Chondrocyte (in vitro differentiated cells): Measurements from ENCODE around the gene RBMX. TPM values are rescaled to one million over a fixed set of nuclear protein-coding genes. Genes with fewer than 3 reads are reported as not detected.

ENCODE experiments used
- DNase-seq: peaks from one replicate; pipeline ENCODE4 v3.0.0; 2021; ENCODE audit warnings: mixed read lengths, low spot score
- H3K27ac Mint-ChIP-seq: one replicate; pipeline ENCODE4 v1.8.0; 2021; ENCODE audit warnings: mild to moderate bottlenecking, moderate library complexity, mixed read lengths; ENCODE audit not compliant: unreplicated experiment
- H3K27me3 Mint-ChIP-seq: 2 replicates; pipeline ENCODE4 v1.8.0; 2021; ENCODE audit warnings: low read depth, mixed read lengths
- H3K36me3 Mint-ChIP-seq: 2 replicates; pipeline ENCODE4 v1.8.0; 2021; ENCODE audit warnings: low read depth, mixed read lengths
- H3K4me1 Mint-ChIP-seq: 2 replicates; pipeline ENCODE4 v1.8.0; 2021; ENCODE audit warnings: low read depth, mild to moderate bottlenecking, mixed read lengths
- H3K4me3 Mint-ChIP-seq: one replicate; pipeline ENCODE4 v1.8.0; 2021; ENCODE audit warnings: mild to moderate bottlenecking, moderate library complexity, mixed read lengths; ENCODE audit not compliant: unreplicated experiment
- H3K9me3 Mint-ChIP-seq: 2 replicates; pipeline ENCODE4 v1.8.0; 2021; ENCODE audit warnings: low read depth, mixed read lengths
- total RNA-seq: library from RNA; stranded (reverse); gene quantifications from 3 replicates; pipeline ENCODE4 v1.2.1, GENCODE V29; 2021
- TF ChIP-seq, protein P1 (sequence below): fragments of 200-600 bp; sonication (generic); IDR thresholded peaks from 2 replicates; pipeline ENCODE4 v1.5.0; 2021; ENCODE audit warnings: antibody characterized with exemption, mild to moderate bottlenecking, moderate library complexity

The RBMX gene
- total RNA-seq, 1 donor from 2014 or later = 111 TPM

DNA sequence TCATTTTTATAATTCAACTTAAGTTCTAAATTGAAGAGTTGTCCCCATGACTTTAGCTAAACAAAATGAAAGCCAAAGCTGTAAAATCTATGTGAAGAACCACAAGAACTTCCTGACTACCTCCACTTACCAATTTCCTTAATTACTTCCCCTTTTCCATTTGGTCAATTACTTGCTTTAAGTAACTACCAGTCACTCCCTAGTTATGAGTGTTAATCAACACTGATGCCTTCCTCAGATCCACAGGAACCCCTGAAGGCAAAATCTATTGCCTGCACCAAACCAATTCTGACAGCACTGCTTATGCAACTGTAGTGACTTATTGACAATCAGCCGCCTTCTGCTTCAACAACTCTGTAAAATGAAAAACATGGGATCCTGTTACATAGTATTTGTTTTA, 10.5 kb downstream of the RBMX start:
- no peaks in the 10 kb centered on the region for H3K4me1 Mint-ChIP-seq
- H3K9me3 Mint-ChIP-seq = peaks cover 3% of the 10 kb centered on the region
- peaks cover 21% of the 10 kb centered on the region for H3K36me3 Mint-ChIP-seq
- TF ChIP-seq, protein P1, sequence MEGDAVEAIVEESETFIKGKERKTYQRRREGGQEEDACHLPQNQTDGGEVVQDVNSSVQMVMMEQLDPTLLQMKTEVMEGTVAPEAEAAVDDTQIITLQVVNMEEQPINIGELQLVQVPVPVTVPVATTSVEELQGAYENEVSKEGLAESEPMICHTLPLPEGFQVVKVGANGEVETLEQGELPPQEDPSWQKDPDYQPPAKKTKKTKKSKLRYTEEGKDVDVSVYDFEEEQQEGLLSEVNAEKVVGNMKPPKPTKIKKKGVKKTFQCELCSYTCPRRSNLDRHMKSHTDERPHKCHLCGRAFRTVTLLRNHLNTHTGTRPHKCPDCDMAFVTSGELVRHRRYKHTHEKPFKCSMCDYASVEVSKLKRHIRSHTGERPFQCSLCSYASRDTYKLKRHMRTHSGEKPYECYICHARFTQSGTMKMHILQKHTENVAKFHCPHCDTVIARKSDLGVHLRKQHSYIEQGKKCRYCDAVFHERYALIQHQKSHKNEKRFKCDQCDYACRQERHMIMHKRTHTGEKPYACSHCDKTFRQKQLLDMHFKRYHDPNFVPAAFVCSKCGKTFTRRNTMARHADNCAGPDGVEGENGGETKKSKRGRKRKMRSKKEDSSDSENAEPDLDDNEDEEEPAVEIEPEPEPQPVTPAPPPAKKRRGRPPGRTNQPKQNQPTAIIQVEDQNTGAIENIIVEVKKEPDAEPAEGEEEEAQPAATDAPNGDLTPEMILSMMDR = no peak
- no peak overlapping the region for H3K4me3 Mint-ChIP-seq
- DNase-seq = no peak
- H3K27me3 Mint-ChIP-seq = no peaks in the 10 kb centered on the region
- no peak overlapping the region for H3K27ac Mint-ChIP-seq

DNA sequence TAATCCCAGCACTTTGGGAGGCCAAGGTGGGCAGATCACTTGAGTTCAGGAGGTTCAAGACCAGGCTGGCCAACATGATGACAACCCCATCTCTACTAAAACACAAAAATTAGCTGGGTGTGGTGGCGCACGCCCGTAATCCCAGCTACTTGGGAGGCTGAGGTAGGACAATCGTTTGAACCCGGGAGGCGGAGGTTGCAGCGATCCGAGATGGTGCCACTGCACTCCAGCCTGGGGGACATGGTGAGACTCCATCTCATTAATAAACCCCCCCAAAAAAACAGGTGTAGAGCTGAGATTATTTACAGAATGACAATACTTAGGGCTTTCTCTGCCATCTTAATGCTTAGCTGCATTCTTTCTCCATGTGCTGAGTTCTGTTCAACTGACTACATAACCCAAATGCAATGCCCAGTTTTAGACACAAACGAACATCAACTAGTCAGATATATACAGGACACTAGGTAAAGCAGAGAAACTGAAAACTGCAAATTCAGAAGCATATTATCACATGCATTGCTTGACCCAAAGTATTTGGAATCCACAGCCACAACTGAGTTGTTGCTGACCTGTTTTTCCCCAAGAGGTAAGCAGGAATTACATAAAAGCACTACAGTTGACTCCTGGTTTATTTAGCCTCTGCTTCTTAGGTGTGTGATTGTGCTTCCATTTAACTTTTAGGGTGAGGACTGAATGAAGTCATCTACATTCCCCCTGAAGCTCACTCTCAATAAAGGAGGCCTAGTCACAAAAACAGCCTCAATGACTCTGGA, 12.1 kb downstream of the RBMX start:
- Mint-ChIP-seq H3K9me3 (peaks cover 3% of the 10 kb centered on the region), H3K27ac (no peak overlapping the region), H3K27me3 (no peaks in the 10 kb centered on the region), H3K4me1 (no peaks in the 10 kb centered on the region), H3K36me3 (peaks cover 17% of the 10 kb centered on the region), H3K4me3 (no peak overlapping the region)
- DNase-seq = no peak
- TF ChIP-seq, protein P1 = no peak

DNA sequence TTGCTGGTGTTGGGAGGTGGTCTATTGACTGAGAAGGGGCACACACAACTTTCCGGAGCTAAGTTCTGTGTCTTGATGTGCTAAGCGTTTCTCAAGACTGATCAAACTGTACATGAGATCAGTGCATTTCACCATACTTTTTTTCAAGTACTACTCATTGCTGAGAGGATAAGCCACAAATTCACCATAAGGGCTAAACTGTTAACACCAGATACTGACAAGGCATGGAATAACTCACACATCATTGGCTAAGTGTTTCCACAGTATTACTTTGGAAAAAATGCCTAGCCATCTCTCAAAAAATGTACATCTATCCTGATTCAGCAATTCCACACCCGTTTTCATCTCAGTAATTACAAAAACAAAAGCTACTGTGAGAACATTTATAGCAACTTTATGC, 13.0 kb downstream of the RBMX start:
- DNase-seq = no peak
- TF ChIP-seq, protein P1 = no peak
- Mint-ChIP-seq H3K9me3 (peaks cover 3% of the 10 kb centered on the region), H3K27me3 (no peaks in the 10 kb centered on the region), H3K4me3 (no peak overlapping the region), H3K36me3 (peaks cover 17% of the 10 kb centered on the region), H3K27ac (no peak overlapping the region), H3K4me1 (no peaks in the 10 kb centered on the region)

DNA sequence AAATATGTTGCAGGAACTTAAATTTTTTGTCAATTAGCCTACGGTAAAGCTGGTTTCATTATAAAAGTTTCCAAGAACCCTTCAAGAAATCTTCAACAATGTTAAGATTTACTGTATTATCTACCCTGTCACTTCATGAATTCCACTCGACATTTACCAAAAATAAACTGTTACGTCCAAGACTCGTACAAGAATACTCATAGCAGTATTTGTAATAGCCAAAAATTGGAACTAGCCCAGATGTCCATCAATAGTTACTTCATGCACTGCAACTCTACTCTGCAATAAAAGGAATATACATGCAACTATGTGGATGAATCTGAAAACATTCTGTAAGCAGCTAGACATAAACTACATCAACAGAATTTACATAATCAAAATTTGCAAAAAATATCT, 13.4 kb downstream of the RBMX start:
- no peak overlapping the region for H3K27ac Mint-ChIP-seq
- no peak for DNase-seq
- H3K4me1 Mint-ChIP-seq = no peaks in the 10 kb centered on the region
- H3K36me3 Mint-ChIP-seq = peaks cover 14% of the 10 kb centered on the region
- H3K4me3 Mint-ChIP-seq = no peak overlapping the region
- H3K27me3 Mint-ChIP-seq = no peaks in the 10 kb centered on the region
- peaks cover 4% of the 10 kb centered on the region for H3K9me3 Mint-ChIP-seq
- TF ChIP-seq, protein P1 = no peak

DNA sequence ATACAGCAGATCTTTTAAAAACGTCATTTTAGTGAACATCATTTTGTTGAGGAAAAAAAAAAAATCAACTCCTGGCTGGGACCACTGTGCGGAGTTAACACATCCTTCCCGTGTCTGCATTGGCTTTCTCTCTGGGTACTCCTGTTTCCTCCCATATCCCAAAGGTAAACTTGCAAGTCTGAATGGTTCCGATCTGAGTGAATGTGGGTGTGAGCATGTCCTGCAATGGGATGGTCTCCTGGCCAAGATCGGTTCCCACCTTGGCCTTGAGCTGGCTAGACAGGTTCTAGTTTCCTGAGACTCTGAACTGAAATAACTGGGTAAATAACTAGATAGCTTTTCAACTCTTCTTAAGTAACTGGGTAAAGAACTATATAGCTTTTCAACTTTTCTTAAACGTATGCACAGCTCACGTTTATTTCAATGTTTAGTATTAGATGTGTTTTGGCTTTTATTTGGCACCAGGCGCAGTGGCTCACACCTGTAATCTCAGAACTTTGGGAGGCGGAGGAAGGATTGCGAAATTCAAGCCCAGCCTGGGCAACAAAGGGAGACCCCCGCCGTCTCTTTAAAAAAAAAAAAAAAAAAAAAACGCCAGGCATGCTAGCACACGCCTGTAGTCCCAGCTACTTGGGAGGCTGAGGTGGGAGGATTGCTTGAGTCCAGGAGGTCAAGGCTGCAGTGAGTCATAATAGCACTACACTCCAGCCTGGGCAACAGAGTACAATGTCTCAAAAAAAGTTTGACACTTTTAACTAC, 14.0 kb downstream of the RBMX start:
- H3K4me3 Mint-ChIP-seq = no peak overlapping the region
- peaks cover 10% of the 10 kb centered on the region for H3K9me3 Mint-ChIP-seq
- no peaks in the 10 kb centered on the region for H3K4me1 Mint-ChIP-seq
- H3K27me3 Mint-ChIP-seq = no peaks in the 10 kb centered on the region
- peaks cover 15% of the 10 kb centered on the region for H3K36me3 Mint-ChIP-seq
- no peak for DNase-seq
- TF ChIP-seq, protein P1 = no peak
- H3K27ac Mint-ChIP-seq = no peak overlapping the region
